Tibial nerve (tissue), 4 donors: ENCODE data around the gene VGLL3.

Source experiments
- EP300 ChIP-seq, 2 donors: sonication (generic); formaldehyde crosslinking; IDR thresholded peaks; one replicate each; pipeline ENCODE4 v1.6.1; 2017; ENCODE audit warnings: antibody characterized with exemption in 2 of 2, mild to moderate bottlenecking in 1 of 2
- POLR2A ChIP-seq, 2 donors: fragments of 450-650 bp; IDR thresholded peaks; one replicate each; pipeline ENCODE4 v1.6.1; 2017; ENCODE audit warnings: antibody characterized with exemption in 2 of 2, mild to moderate bottlenecking in 2 of 2, moderate library complexity in 2 of 2
- TF ChIP-seq, protein P1 (sequence below), 5 experiments: fragments of 200-600 bp in 3 of 5; fragments of 450-650 bp in 2 of 5; sonication (generic) in 3 of 5; IDR thresholded peaks; one replicate each; pipeline ENCODE4 v1.5.1; 2016 to 2019; ENCODE audit warnings: antibody characterized with exemption in 5 of 5, mild to moderate bottlenecking in 3 of 5, moderate library complexity in 2 of 5

DNA sequence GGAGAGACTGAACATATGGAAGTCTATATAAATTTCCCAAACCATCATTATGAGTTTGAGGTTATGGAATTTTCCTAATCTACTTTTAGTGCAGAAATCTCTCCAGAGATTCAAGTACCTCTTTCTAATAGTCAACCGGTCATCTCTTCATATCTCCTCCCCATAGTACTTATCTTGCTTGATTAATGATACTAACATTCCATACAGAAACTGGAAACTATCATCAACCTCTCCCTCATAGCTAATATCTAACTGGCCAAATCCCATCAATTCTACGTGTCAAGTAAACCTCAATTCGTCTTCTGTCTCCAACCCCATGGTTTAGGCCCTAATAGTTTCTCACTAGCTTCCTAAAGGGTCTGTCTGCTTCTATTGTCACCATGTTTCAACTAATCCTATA is 44.4 kb upstream of the VGLL3 start:
- TF ChIP-seq, protein P1, sequence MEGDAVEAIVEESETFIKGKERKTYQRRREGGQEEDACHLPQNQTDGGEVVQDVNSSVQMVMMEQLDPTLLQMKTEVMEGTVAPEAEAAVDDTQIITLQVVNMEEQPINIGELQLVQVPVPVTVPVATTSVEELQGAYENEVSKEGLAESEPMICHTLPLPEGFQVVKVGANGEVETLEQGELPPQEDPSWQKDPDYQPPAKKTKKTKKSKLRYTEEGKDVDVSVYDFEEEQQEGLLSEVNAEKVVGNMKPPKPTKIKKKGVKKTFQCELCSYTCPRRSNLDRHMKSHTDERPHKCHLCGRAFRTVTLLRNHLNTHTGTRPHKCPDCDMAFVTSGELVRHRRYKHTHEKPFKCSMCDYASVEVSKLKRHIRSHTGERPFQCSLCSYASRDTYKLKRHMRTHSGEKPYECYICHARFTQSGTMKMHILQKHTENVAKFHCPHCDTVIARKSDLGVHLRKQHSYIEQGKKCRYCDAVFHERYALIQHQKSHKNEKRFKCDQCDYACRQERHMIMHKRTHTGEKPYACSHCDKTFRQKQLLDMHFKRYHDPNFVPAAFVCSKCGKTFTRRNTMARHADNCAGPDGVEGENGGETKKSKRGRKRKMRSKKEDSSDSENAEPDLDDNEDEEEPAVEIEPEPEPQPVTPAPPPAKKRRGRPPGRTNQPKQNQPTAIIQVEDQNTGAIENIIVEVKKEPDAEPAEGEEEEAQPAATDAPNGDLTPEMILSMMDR (IDR thresholded peaks at IDR 0.05), result no peak
- TF ChIP-seq POLR2A (IDR thresholded peaks at IDR 0.05) (no peak), EP300 (IDR thresholded peaks at IDR 0.05) (no peak)
